Omental fat pad (tissue), 4 donors: Measurements from ENCODE around the gene PSMB7. TPM values are rescaled to one million over a fixed set of nuclear protein-coding genes. Genes with fewer than 3 reads are reported as not detected.

Experiments used
- ATAC-seq: fragments of 150-250 bp; one replicate; pipeline ENCODE4 v1.9.1; 2016; ENCODE audit warnings: mild to moderate bottlenecking, moderate library complexity; ENCODE audit not compliant: low FRiP score
- DNase-seq: peaks from one replicate; pipeline ENCODE4 v3.0.0-alpha.2; 2019; ENCODE audit warnings: low spot score
- CTCF ChIP-seq, 3 donors: fragments of 450-650 bp; IDR thresholded peaks; one replicate each; pipeline ENCODE4 v1.5.1; 2016 to 2017; ENCODE audit warnings: antibody characterized with exemption in 3 of 3, mild to moderate bottlenecking in 3 of 3, moderate library complexity in 2 of 3
- total RNA-seq, 4 donors: library from RNA; depleted of rRNA; stranded (reverse); fragments of >200 nt; gene quantifications; one replicate each; pipeline ENCODE4 v1.1.0, GENCODE V29; 2016

The PSMB7 gene
- 100 to 1,000 TPM; 172 to 200 (median 187) TPM for total RNA-seq

DNA sequence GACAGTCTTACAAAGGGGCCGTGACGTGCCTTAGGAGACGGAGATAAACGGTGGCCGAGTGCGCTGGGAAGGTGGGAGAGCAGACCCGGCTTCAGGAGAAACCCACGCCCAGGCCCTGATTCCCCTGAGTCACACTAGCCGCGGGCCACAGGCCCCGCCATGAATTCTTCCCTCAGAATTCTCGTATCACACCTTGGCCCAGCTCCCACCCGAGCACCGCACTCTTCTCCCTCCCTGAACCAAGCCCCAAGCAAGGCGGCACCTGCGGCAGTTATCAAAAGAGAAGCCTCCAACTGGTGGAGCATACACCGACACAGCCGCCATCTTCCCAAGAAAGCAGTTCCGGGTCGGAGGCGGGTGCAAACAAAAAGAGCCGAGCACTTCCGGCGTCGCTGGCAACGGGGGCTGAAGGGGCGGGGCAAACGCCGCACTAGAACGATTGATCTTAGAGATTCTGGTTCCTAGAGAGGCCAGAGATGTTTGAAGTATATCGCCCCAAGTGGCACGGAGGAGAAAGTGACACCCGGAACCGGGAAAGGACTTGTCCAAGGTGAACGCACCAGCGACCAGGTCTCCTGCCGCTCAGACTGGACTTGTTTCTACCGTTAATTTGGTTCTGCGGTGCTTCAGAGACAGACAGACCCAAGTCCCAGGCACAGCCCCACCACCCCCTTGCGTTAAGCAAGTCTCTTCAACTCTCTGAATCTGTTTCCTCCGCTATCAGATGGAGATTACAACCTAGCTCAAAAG lies at the start of gene PSMB7:
TSS of gene PSMB7 (minus strand) at position 341 of the 750 bp plus-strand sequence. CDS start at position 324, 17 bp downstream.
- ATAC-seq = peak; percentile 92

GRCh38 chr9:124462739-124463138 lies 47.5 kb upstream of the PSMB7 start:
- no peak for ATAC-seq
- no peak for DNase-seq
- no peak for TF ChIP-seq CTCF (IDR thresholded peaks at IDR 0.05)

More for the DNA sequence above, at the start of gene PSMB7:
- DNase-seq = peak; percentile 88
- TF ChIP-seq CTCF (IDR thresholded peaks at IDR 0.05) = peak in 1 of 3 donors; percentile 22

- DNase-seq (no peak), ATAC-seq (no peak)
- no peak for TF ChIP-seq CTCF (IDR thresholded peaks at IDR 0.05)
These were observed 43.2 kb upstream of the PSMB7 start for GRCh38 chr9:124458441-124458840.

GRCh38 chr9:124457887-124458431 lies 42.7 kb upstream of the PSMB7 start:
- TF ChIP-seq CTCF (IDR thresholded peaks at IDR 0.05) = no peak
- DNase-seq (no peak), ATAC-seq (no peak)

DNA sequence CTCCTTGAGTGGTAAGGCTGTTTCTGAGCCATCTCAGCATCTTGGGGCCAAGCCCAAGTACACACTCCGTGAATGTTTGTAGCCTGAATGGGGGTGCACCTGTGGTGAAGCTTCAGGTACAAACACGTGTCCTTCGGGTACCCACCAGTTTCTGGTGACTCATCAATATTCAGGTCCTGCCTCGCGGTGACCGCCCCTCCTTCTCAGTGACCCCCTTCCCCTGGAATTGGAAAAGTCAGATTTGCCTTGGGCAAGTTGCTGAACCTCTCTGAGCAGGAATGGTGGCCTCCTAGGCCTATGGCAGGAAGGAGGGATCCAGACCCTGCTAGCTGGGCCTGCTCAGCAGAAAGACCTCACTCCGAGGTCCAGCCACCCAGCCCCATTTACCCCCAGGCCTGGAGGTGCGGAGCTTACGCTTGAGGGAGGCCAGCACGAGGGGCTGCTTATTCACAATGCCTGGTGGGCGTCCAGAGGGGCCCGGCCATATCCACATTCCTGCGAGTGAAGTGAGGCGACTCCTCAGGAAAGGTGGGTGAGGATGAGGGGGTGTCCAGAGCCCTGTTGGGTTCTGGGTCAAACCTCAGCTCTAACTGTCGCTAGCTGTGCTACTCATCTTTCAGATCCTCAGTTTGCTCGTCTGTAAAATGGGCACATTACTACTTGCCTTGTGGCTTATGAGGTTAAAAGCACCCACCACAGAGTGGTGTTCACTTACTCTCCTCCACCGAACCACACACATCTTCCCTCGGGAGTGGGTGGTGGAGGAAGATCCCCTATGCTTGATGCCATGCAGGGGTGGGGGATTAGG lies 42.0 kb upstream of the PSMB7 start:
- ATAC-seq (no peak), DNase-seq (no peak)
- TF ChIP-seq CTCF (IDR thresholded peaks at IDR 0.05) = no peak

- DNase-seq (no peak), ATAC-seq (no peak)
- no peak for TF ChIP-seq CTCF (IDR thresholded peaks at IDR 0.05)
These were observed 41.3 kb upstream of the PSMB7 start for GRCh38 chr9:124456341-124457078.
